GM21515 (cell line): ENCODE measurements around the gene ENDOV.

Experiments
- ATAC-seq: cut with Tn5 transposase; IDR thresholded peaks from one replicate; pipeline ENCODE4 v1.9.1; 2021; ENCODE audit not compliant: unreplicated experiment

ENDOV gene

GRCh38 chr17:80480248-80480647 is 65.3 kb downstream of the ENDOV start:
- no peak for ATAC-seq

- no peak for ATAC-seq
These were observed 66.5 kb downstream of the ENDOV start for GRCh38 chr17:80481284-80482057.

DNA sequence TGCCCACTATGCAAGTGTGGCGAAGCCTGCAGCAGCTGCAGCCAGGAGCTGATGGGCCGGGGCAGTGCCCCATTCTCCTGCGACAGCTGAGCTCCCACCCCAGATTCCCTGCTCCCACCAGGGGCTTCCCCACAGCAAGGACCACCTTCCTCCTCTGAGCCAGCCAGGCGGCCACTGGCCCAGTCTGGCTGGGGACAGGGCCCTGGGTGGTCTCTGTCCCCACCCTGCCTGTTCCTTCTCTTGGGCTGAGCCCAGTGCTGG is 67.0 kb downstream of the ENDOV start:
- ATAC-seq: no peak

DNA sequence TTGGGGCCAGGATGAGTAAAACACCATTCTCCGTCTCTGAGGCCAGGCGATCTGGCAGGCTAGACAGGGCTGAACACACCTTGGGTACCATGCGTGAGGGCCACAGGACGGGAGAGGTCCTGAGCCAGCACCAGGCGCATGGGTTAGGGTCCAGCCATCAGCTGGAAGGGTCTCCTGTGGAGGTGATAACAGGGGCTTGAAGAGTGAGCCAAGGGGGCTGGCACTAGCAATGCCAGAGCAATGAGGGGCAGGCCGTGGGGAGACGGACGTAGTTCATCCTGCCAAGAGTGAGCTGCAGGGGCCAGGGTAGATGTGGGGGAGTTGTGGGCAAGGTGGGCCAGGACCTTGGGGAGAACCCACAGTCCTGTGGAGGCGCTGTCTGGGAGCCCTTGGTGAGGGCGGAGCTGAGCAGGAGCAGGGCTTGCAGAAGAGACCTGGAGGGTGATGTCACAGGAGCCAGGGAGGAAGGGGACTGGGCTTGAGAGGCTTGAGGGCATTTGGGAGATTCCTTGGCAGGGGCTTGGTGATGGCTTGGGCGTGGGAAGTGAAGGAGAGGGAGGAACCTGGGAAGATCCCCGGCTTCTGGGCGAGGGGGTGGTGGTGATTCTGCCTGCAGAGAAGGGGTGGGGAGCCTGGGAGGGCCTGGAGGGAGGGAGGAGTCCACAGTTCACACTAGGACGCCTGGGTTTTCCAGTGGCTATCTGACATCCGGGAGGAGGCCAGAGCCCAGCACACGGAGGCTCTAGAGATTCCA is 67.8 kb downstream of the ENDOV start:
- no peak for ATAC-seq

- no peak for ATAC-seq
These were observed 70.9 kb downstream of the ENDOV start for GRCh38 chr17:80485846-80486245.

- no peak for ATAC-seq
These were observed 71.7 kb downstream of the ENDOV start for GRCh38 chr17:80486692-80487091.

- ATAC-seq: no peak
These were observed 72.5 kb downstream of the ENDOV start for GRCh38 chr17:80487511-80487910.
